Measurements from ENCODE around the gene PNPLA8.

GRCh38 chr7:108484137-108484536 is 41.8 kb downstream of the PNPLA8 start:
- no peak for TF ChIP-seq CTCF (IDR thresholded peaks at IDR 0.05)
- no peak for TF ChIP-seq POLR2A (IDR thresholded peaks at IDR 0.05)

Data from right lobe of liver (tissue), 4 donors.